B cell (primary cell): ENCODE results near the gene PCDH15.

Source experiments
- CTCF ChIP-seq: fragments of 200-600 bp; IDR thresholded peaks from one replicate; pipeline ENCODE4 v1.8.0; 2022; ENCODE audit warnings: antibody characterized with exemption, mild to moderate bottlenecking
- EZH2 ChIP-seq: IDR thresholded peaks from 2 replicates; pipeline ENCODE4 v1.6.1; 2012; ENCODE audit warnings: borderline replicate concordance, low read depth, mild to moderate bottlenecking, moderate library complexity, low read length; ENCODE audit not compliant: insufficient read depth, poor library complexity, severe bottlenecking

GRCh38 chr10:53893061-53893460 is 908.0 kb downstream of the PCDH15 start:
- TF ChIP-seq CTCF (no peak), EZH2 (no peak)
